ENCODE results near the gene TJP2.

GRCh38 chr9:69211424-69212036, 37.5 kb downstream of the TJP2 start:
- TF ChIP-seq CTCF (IDR thresholded peaks at IDR 0.05; ENCODE audit: extremely low read depth in 1 of 2, insufficient read depth in 1 of 2, low read depth in 1 of 2, low read length in 2 of 2) = no peak
- TF ChIP-seq POLR2AphosphoS5 (IDR thresholded peaks at IDR 0.05; ENCODE audit: insufficient read depth, low read depth, low read length) = no peak
- TF ChIP-seq POLR2A (IDR thresholded peaks at IDR 0.05; ENCODE audit: low read depth, low read length) = no peak
- TF ChIP-seq MAX (IDR thresholded peaks at IDR 0.05; ENCODE audit: insufficient read depth, insufficient read length) = no peak
- TF ChIP-seq FOS (IDR thresholded peaks at IDR 0.05; ENCODE audit: borderline replicate concordance, insufficient read depth, low read length) = no peak
- TF ChIP-seq EZH2 (IDR thresholded peaks at IDR 0.05; ENCODE audit: borderline replicate concordance, low read depth, low read length, severe bottlenecking) = no peak
- TF ChIP-seq MYC (IDR thresholded peaks at IDR 0.05; ENCODE audit: low read depth, low read length) = no peak

Data from endothelial cell of umbilical vein (primary cell).